ENCODE results near the gene SRRM4. TPM values are rescaled to one million over a fixed set of nuclear protein-coding genes. Genes with fewer than 3 reads are reported as not detected.

The SRRM4 gene
- polyA plus RNA-seq, 1 donor (not counting 4 experiments of a cell fraction or from before 2014, with no cell fraction given): not detected

DNA sequence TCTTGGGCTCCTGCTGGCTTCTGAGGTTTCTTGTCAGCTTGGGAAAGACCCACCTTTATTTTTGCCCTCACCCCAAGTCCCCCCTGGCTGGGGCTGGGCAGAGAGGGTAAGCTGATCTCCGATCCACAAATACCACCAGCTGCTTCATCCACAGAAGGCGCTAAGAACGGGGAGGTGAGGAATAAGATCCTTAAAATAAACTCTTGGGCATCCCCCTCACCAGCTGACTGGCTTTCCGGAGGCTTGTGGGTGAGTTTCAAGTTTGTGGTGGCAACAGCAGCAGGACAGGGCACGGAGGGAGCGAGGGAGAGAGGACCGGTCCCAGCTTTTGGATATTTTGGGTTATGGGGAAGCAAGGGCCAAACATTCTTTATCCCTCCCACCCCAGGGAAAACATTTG, 176.6 kb downstream of the SRRM4 start:
- Histone ChIP-seq H3K4me2 (ENCODE audit: control insufficient read depth, extremely low read depth, insufficient read depth, low read depth, low read length) (no peak overlapping the region), H3K27ac (ENCODE audit: control insufficient read depth, insufficient read depth, low read length) (no peak overlapping the region)
- dilution Hi-C loops (cut with MboI; ENCODE audit: extremely low pct_ligation_motif_present, low sequenced_read_pairs): no loop called here

DNA sequence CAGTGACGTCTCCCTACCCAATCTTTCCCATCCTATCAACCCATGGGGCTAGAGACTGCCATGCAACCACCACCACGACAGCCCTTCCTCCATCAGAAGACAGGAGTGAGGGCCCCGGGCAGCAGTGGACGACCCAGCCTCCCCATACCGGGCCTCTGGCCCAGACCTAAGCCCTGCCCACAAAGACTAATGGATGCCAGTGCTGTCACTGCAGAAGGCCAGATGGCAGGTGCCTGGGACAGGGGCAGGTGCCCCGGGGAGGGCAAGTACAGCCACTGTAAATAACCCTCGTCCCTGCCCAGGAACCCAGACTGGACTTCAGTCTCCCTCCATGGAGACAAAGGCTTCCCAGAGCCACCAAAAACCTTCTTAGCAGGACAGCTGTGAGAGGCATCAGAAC, 177.1 kb downstream of the SRRM4 start:
- H3K36me3 ChIP-seq (ENCODE audit: control insufficient read depth in 2 of 2, extremely low read depth in 1 of 2, insufficient read depth in 2 of 2, low read length in 2 of 2): no peaks in the 10 kb centered on the region
- no peaks in the 10 kb centered on the region for H3K27me3 ChIP-seq (ENCODE audit: control insufficient read depth, extremely low read depth, insufficient read depth, low read length)
- no peaks in the 10 kb centered on the region for H4K20me1 ChIP-seq (ENCODE audit: control insufficient read depth, extremely low read depth, insufficient read depth, low read length)
- no peak for DNase-seq (ENCODE audit: low read depth, low spot score)
- no peak overlapping the region for H3K9ac ChIP-seq (ENCODE audit: control insufficient read depth, extremely low read depth, insufficient read depth, low read length)
- no peaks in the 10 kb centered on the region for H3K9me1 ChIP-seq (ENCODE audit: control insufficient read depth, extremely low read depth, insufficient read depth, low read length)
- H3K79me2 ChIP-seq (ENCODE audit: control insufficient read depth, insufficient read depth, low read length): no peaks in the 10 kb centered on the region
- no peak overlapping the region for H3K4me3 ChIP-seq (ENCODE audit: control insufficient read depth in 2 of 3, extremely low read depth in 1 of 3, insufficient read depth in 2 of 3, low read depth in 1 of 3, low read length in 3 of 3)
- dilution Hi-C loops (cut with MboI; ENCODE audit: extremely low pct_ligation_motif_present, low sequenced_read_pairs): no loop called here
- H3K4me2 ChIP-seq (ENCODE audit: control insufficient read depth, extremely low read depth, insufficient read depth, low read depth, low read length): no peak overlapping the region
- H3K9me3 ChIP-seq (ENCODE audit: control insufficient read depth, low read depth, low read length): no peaks in the 10 kb centered on the region
- no peak overlapping the region for H3K27ac ChIP-seq (ENCODE audit: control insufficient read depth, insufficient read depth, low read length)
- H2AFZ ChIP-seq (ENCODE audit: control insufficient read depth, low read length): no peak overlapping the region
- no peak for FAIRE-seq
- TF ChIP-seq EZH2 (IDR thresholded peaks at IDR 0.05; ENCODE audit: low read length): no peak
- TF ChIP-seq, protein P1, sequence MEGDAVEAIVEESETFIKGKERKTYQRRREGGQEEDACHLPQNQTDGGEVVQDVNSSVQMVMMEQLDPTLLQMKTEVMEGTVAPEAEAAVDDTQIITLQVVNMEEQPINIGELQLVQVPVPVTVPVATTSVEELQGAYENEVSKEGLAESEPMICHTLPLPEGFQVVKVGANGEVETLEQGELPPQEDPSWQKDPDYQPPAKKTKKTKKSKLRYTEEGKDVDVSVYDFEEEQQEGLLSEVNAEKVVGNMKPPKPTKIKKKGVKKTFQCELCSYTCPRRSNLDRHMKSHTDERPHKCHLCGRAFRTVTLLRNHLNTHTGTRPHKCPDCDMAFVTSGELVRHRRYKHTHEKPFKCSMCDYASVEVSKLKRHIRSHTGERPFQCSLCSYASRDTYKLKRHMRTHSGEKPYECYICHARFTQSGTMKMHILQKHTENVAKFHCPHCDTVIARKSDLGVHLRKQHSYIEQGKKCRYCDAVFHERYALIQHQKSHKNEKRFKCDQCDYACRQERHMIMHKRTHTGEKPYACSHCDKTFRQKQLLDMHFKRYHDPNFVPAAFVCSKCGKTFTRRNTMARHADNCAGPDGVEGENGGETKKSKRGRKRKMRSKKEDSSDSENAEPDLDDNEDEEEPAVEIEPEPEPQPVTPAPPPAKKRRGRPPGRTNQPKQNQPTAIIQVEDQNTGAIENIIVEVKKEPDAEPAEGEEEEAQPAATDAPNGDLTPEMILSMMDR (optimal IDR thresholded peaks at IDR 0.05 in 1 of 3, IDR thresholded peaks at IDR 0.05 in 1 of 3, conservative IDR thresholded peaks at IDR 0.05 in 1 of 3; ENCODE audit: extremely low read depth in 1 of 3, insufficient read depth in 2 of 3, low read length in 3 of 3): no peak
- H3K4me1 ChIP-seq (ENCODE audit: control insufficient read depth, extremely low read depth, insufficient read depth, low read length): no peaks in the 10 kb centered on the region

More for the DNA sequence above, 176.6 kb downstream of the SRRM4 start:
- Histone ChIP-seq H3K27me3 (ENCODE audit: control insufficient read depth, extremely low read depth, insufficient read depth, low read length) (no peaks in the 10 kb centered on the region), H3K9me3 (ENCODE audit: control insufficient read depth, low read depth, low read length) (no peaks in the 10 kb centered on the region), H2AFZ (ENCODE audit: control insufficient read depth, low read length) (no peak overlapping the region), H3K36me3 (ENCODE audit: control insufficient read depth in 2 of 2, extremely low read depth in 1 of 2, insufficient read depth in 2 of 2, low read length in 2 of 2) (no peaks in the 10 kb centered on the region), H3K9me1 (ENCODE audit: control insufficient read depth, extremely low read depth, insufficient read depth, low read length) (no peaks in the 10 kb centered on the region), H3K4me1 (ENCODE audit: control insufficient read depth, extremely low read depth, insufficient read depth, low read length) (no peaks in the 10 kb centered on the region), H3K79me2 (ENCODE audit: control insufficient read depth, insufficient read depth, low read length) (no peaks in the 10 kb centered on the region), H4K20me1 (ENCODE audit: control insufficient read depth, extremely low read depth, insufficient read depth, low read length) (no peaks in the 10 kb centered on the region), H3K9ac (ENCODE audit: control insufficient read depth, extremely low read depth, insufficient read depth, low read length) (no peak overlapping the region), H3K4me3 (ENCODE audit: control insufficient read depth in 2 of 3, extremely low read depth in 1 of 3, insufficient read depth in 2 of 3, low read depth in 1 of 3, low read length in 3 of 3) (no peak overlapping the region)
- FAIRE-seq (no peak), DNase-seq (ENCODE audit: low read depth, low spot score) (no peak)
- no peak for TF ChIP-seq EZH2 (IDR thresholded peaks at IDR 0.05; ENCODE audit: low read length)
- TF ChIP-seq, protein P1 (optimal IDR thresholded peaks at IDR 0.05 in 1 of 3, IDR thresholded peaks at IDR 0.05 in 1 of 3, conservative IDR thresholded peaks at IDR 0.05 in 1 of 3; ENCODE audit: extremely low read depth in 1 of 3, insufficient read depth in 2 of 3, low read length in 3 of 3): no peak

All from keratinocyte (primary cell).